Stimulated activated naive B cell treated with anti-CD40 and anti-IgM and Interleukin-4, amounts not matched to agents 10 μg/mL and 1 μg/mL and 100 μg/mL, for 72 hours (primary cell): ENCODE data around the gene HLF.

ENCODE experiments used
- ATAC-seq, 2 donors: fragments of 150-1000 bp; cut with Tn5 transposase; replicated peaks; 2 replicates each; pipeline ENCODE4 v1.10.0; 2021; ENCODE audit warnings: moderate library complexity in 1 of 2
- DNase-seq: peaks from one replicate; pipeline ENCODE4 v3.0.0; 2021
- H3K27ac Mint-ChIP-seq: one replicate; pipeline ENCODE4 v1.8.0; 2022; ENCODE audit warnings: mild to moderate bottlenecking, mixed read lengths
- H3K27me3 Mint-ChIP-seq, 2 donors: one replicate each; pipeline ENCODE4 v1.8.0; 2022; ENCODE audit warnings: mixed read lengths in 2 of 2
- H3K36me3 Mint-ChIP-seq, 2 donors: one replicate each; pipeline ENCODE4 v1.8.0; 2022; ENCODE audit warnings: mixed read lengths in 2 of 2, mild to moderate bottlenecking in 1 of 2
- H3K4me1 Mint-ChIP-seq, 2 donors: one replicate each; pipeline ENCODE4 v1.8.0; 2022; ENCODE audit warnings: mixed read lengths in 2 of 2, mild to moderate bottlenecking in 1 of 2
- H3K4me3 Mint-ChIP-seq, 2 donors: one replicate each; pipeline ENCODE4 v1.8.0; 2022; ENCODE audit warnings: mild to moderate bottlenecking in 2 of 2, mixed read lengths in 2 of 2, moderate library complexity in 1 of 2
- H3K9me3 Mint-ChIP-seq, 2 donors: one replicate each; pipeline ENCODE4 v1.8.0; 2022; ENCODE audit warnings: mixed read lengths in 2 of 2, mild to moderate bottlenecking in 1 of 2

Gene HLF

GRCh38 chr17:55274355-55275255, 9.8 kb downstream of the HLF start:
- no peak overlapping the region for H3K27ac Mint-ChIP-seq
- no peak for DNase-seq
- peaks cover 44 to 52% of the 10 kb centered on the region in 2 donors for H3K27me3 Mint-ChIP-seq
- no peak for ATAC-seq
- no peaks in the 10 kb centered on the region for H3K36me3 Mint-ChIP-seq
- no peak overlapping the region for H3K4me3 Mint-ChIP-seq
- H3K4me1 Mint-ChIP-seq = peaks cover 0 to 3% of the 10 kb centered on the region in 2 donors
- no peaks in the 10 kb centered on the region for H3K9me3 Mint-ChIP-seq

- peaks cover 0 to 3% of the 10 kb centered on the region in 2 donors for H3K4me1 Mint-ChIP-seq
- no peak overlapping the region for H3K27ac Mint-ChIP-seq
- no peaks in the 10 kb centered on the region for H3K36me3 Mint-ChIP-seq
- H3K9me3 Mint-ChIP-seq = no peaks in the 10 kb centered on the region
- no peak overlapping the region for H3K4me3 Mint-ChIP-seq
- H3K27me3 Mint-ChIP-seq = peaks cover 38 to 41% of the 10 kb centered on the region in 2 donors
- DNase-seq = no peak
- no peak for ATAC-seq
These were observed 11.4 kb downstream of the HLF start for GRCh38 chr17:55275894-55276804.

- Mint-ChIP-seq H3K4me1 (no peaks in the 10 kb centered on the region), H3K27ac (no peak overlapping the region), H3K36me3 (no peaks in the 10 kb centered on the region), H3K27me3 (peaks cover 19 to 25% of the 10 kb centered on the region in 2 donors), H3K9me3 (no peaks in the 10 kb centered on the region), H3K4me3 (no peak overlapping the region)
- ATAC-seq (no peak), DNase-seq (no peak)
These were observed 13.6 kb downstream of the HLF start for GRCh38 chr17:55278173-55278961.

- peaks cover 11 to 17% of the 10 kb centered on the region in 2 donors for H3K27me3 Mint-ChIP-seq
- H3K36me3 Mint-ChIP-seq = no peaks in the 10 kb centered on the region
- H3K27ac Mint-ChIP-seq = no peak overlapping the region
- H3K4me1 Mint-ChIP-seq = no peaks in the 10 kb centered on the region
- no peak for ATAC-seq
- no peak overlapping the region for H3K4me3 Mint-ChIP-seq
- H3K9me3 Mint-ChIP-seq = no peaks in the 10 kb centered on the region
- DNase-seq = no peak
These were observed 14.4 kb downstream of the HLF start for GRCh38 chr17:55279203-55279602.

- no peak for DNase-seq
- H3K4me3 Mint-ChIP-seq = no peak overlapping the region
- no peaks in the 10 kb centered on the region for H3K4me1 Mint-ChIP-seq
- H3K27ac Mint-ChIP-seq = no peak overlapping the region
- no peak for ATAC-seq
- peaks cover 5 to 11% of the 10 kb centered on the region in 2 donors for H3K27me3 Mint-ChIP-seq
- no peaks in the 10 kb centered on the region for H3K9me3 Mint-ChIP-seq
- no peaks in the 10 kb centered on the region for H3K36me3 Mint-ChIP-seq
These were observed 15.0 kb downstream of the HLF start for GRCh38 chr17:55279788-55280187.

- Mint-ChIP-seq H3K9me3 (no peaks in the 10 kb centered on the region), H3K27ac (no peak overlapping the region), H3K36me3 (no peaks in the 10 kb centered on the region), H3K4me1 (no peaks in the 10 kb centered on the region), H3K4me3 (no peak overlapping the region), H3K27me3 (peaks cover under 1 to 7% of the 10 kb centered on the region in 2 donors)
- DNase-seq = no peak
- no peak for ATAC-seq
These were observed 15.5 kb downstream of the HLF start for GRCh38 chr17:55280212-55280611.

- no peaks in the 10 kb centered on the region for H3K27me3 Mint-ChIP-seq
- H3K9me3 Mint-ChIP-seq = no peaks in the 10 kb centered on the region
- no peak overlapping the region for H3K27ac Mint-ChIP-seq
- no peaks in the 10 kb centered on the region for H3K36me3 Mint-ChIP-seq
- H3K4me1 Mint-ChIP-seq = no peaks in the 10 kb centered on the region
- no peak for ATAC-seq
- no peak overlapping the region for H3K4me3 Mint-ChIP-seq
- DNase-seq = no peak
These were observed 17.1 kb downstream of the HLF start for GRCh38 chr17:55281649-55282378.

- Mint-ChIP-seq H3K4me3 (no peak overlapping the region), H3K9me3 (no peaks in the 10 kb centered on the region), H3K27me3 (no peaks in the 10 kb centered on the region), H3K27ac (no peak overlapping the region), H3K4me1 (no peaks in the 10 kb centered on the region), H3K36me3 (no peaks in the 10 kb centered on the region)
- no peak for ATAC-seq
- DNase-seq = no peak
These were observed 17.6 kb downstream of the HLF start for GRCh38 chr17:55282379-55282702.

GRCh38 chr17:55282741-55283140, 18.0 kb downstream of the HLF start:
- H3K9me3 Mint-ChIP-seq = no peaks in the 10 kb centered on the region
- H3K4me1 Mint-ChIP-seq = no peaks in the 10 kb centered on the region
- H3K27me3 Mint-ChIP-seq = no peaks in the 10 kb centered on the region
- ATAC-seq = no peak
- no peak for DNase-seq
- no peak overlapping the region for H3K4me3 Mint-ChIP-seq
- H3K36me3 Mint-ChIP-seq = no peaks in the 10 kb centered on the region
- H3K27ac Mint-ChIP-seq = no peak overlapping the region

GRCh38 chr17:55283256-55283965, 18.7 kb downstream of the HLF start:
- H3K4me1 Mint-ChIP-seq = no peaks in the 10 kb centered on the region
- H3K27ac Mint-ChIP-seq = no peak overlapping the region
- no peaks in the 10 kb centered on the region for H3K9me3 Mint-ChIP-seq
- no peak overlapping the region for H3K4me3 Mint-ChIP-seq
- no peaks in the 10 kb centered on the region for H3K36me3 Mint-ChIP-seq
- DNase-seq = no peak
- no peaks in the 10 kb centered on the region for H3K27me3 Mint-ChIP-seq
- ATAC-seq = no peak

- no peaks in the 10 kb centered on the region for H3K36me3 Mint-ChIP-seq
- ATAC-seq = no peak
- no peak overlapping the region for H3K27ac Mint-ChIP-seq
- H3K27me3 Mint-ChIP-seq = no peaks in the 10 kb centered on the region
- H3K4me3 Mint-ChIP-seq = no peak overlapping the region
- no peak for DNase-seq
- no peaks in the 10 kb centered on the region for H3K9me3 Mint-ChIP-seq
- H3K4me1 Mint-ChIP-seq = no peaks in the 10 kb centered on the region
These were observed 19.5 kb downstream of the HLF start for GRCh38 chr17:55284001-55284884.

GRCh38 chr17:55284944-55285339, 20.2 kb downstream of the HLF start:
- DNase-seq (no peak), ATAC-seq (no peak)
- Mint-ChIP-seq H3K9me3 (no peaks in the 10 kb centered on the region), H3K27ac (no peak overlapping the region), H3K4me3 (no peak overlapping the region), H3K4me1 (no peaks in the 10 kb centered on the region), H3K27me3 (no peaks in the 10 kb centered on the region), H3K36me3 (no peaks in the 10 kb centered on the region)
